H1 (cell line): ENCODE data around the gene CDC14B. TPM values are rescaled to one million over a fixed set of nuclear protein-coding genes. Genes with fewer than 3 reads are reported as not detected.

ENCODE experiments used
- CHD7 ChIP-seq: fragments of 300-600 bp; sonication (generic); IDR thresholded peaks from 2 replicates; pipeline ENCODE4 v1.7.1; 2012; ENCODE audit warnings: low read length, moderate library complexity, mild to moderate bottlenecking, inconsistent platforms; ENCODE audit not compliant: insufficient replicate concordance
- TBP ChIP-seq: IDR thresholded peaks from 2 replicates; pipeline ENCODE4 v1.6.1; 2011; ENCODE audit warnings: low read depth, low read length, improper control_type of control experiment
- polyA plus RNA-seq, 7 experiments: library from polyadenylated mRNA; depleted of rRNA in 3 of 7; stranded (reverse) in 5 of 7; unstranded in 2 of 7; fragments of >200 nt in 5 of 7; fragments of 200-250 nt in 2 of 7; gene quantifications; 1 replicate in 5 of 7; 2 replicates in 1 of 7; 4 replicates in 1 of 7; pipeline versions ENCODE4 v1.2.1 to v1.2.3, GENCODE V29; 2011 to 2013; ENCODE audit warnings: missing spikeins in 2 of 7, mixed read lengths in 2 of 7
- total RNA-seq: library from RNA; stranded (reverse); fragmentation: NEBNext Ultra II Directional; extraction: Animal tissue kit (Norgen Biotek cat#: 25700); gene quantifications from 2 replicates; pipeline ENCODE4 v1.2.1, GENCODE V29; 2021

Gene CDC14B
- total and polyA plus RNA-seq, 2 of the 8 experiments (the other 6 are each of a cell fraction or from before 2014, with no cell fraction given): 17.2 to 44.6 TPM

GRCh38 chr9:96482476-96482875 lies 137.2 kb downstream of the CDC14B start (continued):
- TF ChIP-seq CHD7: no peak
- no peak for TF ChIP-seq TBP
